ENCODE data around the gene FAM89B.

FAM89B gene

GRCh38 chr11:65610404-65610803 lies 38.1 kb downstream of the FAM89B start:
- DNase-seq (ENCODE audit: low read depth in 2 of 2) = no peak

DNA sequence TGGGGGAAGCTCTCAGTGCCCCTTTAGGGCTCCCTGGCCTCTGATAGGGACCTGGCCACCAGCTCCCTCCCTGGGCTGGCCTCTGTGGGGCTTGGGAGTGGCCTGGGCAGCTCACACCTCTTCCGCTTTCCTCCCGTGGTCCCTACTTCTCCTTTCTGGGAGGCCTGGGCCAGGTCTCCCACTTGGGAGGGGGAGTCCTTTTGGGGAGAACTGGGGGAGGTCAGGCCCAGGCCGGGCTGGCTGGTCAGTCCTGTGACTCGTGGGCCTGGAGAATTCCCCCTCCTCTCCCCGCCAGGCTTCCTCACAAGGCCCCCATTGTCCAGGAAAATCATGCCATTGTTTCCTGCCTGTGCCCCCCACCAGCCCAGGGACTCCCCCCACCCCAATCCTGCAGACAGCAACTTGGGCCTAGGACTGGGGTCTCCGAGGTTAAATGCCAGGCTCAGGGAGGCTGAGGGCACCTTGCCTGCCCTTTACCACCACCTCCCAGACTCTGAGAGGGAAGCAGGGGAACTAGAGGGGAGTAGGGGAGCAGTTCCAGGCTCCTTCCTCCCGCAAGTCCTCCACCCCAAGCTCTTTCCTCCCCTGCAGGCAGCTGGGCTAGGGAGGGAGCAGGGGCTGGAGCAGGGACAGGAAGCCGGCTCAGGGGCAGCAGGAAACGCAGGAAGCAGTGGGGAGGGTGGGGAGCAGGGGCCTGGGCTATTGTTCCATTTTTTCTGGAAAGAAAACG lies 38.9 kb downstream of the FAM89B start:
- no peak for DNase-seq (ENCODE audit: low read depth in 2 of 2)

- no peak for DNase-seq (ENCODE audit: low read depth in 2 of 2)
Measured at GRCh38 chr11:65611758-65612603, 39.6 kb downstream of the FAM89B start.

DNA sequence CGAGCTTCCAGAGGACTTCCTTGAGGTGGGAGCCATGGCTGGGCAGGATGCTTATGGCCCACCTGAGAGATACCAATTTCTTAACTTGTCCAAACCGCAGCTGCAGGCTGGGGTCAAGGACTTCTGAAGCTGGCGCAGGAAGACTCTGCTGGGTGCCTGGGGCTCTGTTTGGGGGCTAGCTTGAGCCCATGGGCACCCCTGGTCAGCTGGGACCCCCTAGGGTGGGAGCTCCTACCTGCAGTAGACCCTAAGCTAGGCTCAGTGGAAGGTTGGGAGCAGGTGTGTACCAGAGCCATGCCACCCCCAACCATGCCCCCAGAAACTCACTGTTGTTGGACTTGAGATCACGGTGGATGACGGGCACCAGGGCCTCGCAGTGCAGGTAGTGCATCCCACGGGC lies 40.4 kb downstream of the FAM89B start:
- no peak for DNase-seq (ENCODE audit: low read depth in 2 of 2)

DNA sequence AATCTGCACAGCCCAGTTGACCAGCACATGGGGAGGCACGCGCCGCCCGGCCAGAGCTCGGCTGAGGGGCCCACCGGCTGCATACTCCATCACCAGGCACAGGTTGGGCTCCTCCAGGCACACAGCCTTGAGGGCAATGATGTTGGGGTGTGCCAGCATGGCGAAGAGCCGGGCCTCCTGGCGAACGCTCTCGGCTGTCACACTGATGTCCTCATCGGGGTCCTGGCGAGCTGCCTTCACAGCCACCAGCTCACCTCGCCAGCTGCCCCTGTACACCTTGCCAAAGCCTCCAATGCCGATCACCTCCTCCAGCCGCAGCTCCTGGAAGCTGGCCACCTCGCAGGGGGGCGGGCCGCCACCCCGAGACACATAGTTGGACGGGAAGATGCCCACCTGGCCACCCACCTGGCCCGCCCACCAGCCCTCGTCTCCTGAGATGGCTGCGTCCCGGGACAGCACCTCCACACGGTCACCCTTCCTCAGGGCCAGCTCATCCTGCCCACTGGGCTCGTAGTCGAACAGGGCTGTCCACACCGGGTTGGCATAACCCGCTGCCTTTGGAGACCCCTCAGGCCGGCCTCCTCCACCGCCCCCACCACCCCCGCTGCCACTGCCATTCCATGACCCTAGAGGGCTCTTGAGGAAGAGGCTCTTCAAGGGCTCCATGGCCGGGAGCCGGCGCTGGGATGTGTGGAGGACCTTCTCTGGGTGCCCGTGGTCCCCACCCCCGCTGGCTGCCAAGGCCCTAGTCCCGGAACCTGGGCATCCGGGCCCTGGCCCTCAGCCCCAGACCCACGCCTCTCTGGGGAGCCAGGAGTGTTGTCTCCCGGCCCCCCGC lies 41.0 kb downstream of the FAM89B start:
- no peak for DNase-seq (ENCODE audit: low read depth in 2 of 2)

DNA sequence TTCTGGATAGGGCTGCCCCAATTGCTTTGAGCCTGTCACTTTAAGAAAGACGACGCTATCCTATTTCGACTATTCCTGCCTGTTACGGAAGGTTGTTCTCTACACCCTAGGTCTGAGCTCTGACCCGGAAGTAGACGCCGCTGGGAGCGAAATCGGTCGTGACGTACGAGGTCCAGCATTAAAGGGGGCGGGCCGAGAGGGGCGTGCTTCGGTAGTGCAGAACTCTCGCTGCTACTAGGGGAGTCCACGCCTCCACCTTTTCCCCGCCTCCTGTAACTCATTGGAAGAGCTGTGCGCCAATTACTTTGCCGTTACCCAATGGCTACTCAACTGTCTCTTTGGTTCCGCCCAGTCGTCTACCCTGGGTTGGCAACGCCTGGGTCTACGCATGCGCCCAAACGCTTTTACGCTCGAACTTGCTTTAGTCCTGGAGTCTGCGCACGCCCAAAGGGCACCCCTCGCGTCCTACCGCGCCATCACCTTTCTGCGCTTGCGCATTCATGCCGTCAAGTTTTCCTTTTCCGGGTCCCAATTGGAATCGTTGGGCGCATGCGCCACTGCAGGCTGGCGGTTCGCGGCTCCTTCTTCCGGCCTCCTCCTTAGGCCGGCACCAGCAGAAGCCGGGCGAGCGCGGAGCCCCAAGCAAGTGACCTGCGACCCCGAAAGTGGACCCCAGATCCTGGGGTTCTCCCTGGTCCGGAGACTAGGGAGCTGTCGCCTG lies 43.1 kb downstream of the FAM89B start, which contains the start of gene PCNX3:
Gene PCNX3, plus strand, starts transcription at position 548 of the 721 bp plus-strand sequence. CDS start 536 bp downstream, outside the sequence.
- peak; percentile 100 for DNase-seq (ENCODE audit: low read depth in 2 of 2)

DNA sequence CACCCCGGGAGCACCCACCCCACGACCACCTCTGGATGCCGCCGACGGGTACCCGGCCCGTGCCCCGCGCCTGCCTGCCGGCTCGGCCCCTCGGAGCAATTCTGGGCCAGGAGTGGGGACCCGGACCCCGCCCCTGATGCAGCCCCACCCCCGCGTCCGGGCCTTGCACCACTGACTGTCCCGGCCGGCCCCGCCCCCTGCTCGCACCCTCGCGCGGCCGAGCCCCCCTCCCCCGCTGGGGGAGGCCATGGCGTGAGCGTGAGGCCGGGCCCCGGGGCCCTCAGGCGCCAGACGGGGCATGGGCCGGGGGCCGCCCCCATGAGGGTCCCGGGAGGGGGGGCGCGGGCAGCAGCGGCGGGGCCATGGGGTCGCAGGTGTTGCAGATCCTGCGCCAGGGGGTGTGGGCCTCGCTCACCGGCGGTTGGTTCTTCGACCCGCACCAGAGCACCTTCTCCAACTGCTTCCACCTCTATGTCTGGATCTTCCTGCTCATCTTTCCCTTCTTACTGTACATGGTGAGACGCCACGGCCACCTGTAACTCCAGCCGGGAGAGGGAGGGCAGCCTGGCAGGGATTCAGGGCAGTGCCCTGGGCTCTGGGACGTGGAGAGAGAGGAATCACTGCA lies 43.7 kb downstream of the FAM89B start:
- DNase-seq (ENCODE audit: low read depth in 2 of 2) = no peak

GRCh38 chr11:65616575-65617001 lies 44.2 kb downstream of the FAM89B start:
- DNase-seq (ENCODE audit: low read depth in 2 of 2) = no peak

DNA sequence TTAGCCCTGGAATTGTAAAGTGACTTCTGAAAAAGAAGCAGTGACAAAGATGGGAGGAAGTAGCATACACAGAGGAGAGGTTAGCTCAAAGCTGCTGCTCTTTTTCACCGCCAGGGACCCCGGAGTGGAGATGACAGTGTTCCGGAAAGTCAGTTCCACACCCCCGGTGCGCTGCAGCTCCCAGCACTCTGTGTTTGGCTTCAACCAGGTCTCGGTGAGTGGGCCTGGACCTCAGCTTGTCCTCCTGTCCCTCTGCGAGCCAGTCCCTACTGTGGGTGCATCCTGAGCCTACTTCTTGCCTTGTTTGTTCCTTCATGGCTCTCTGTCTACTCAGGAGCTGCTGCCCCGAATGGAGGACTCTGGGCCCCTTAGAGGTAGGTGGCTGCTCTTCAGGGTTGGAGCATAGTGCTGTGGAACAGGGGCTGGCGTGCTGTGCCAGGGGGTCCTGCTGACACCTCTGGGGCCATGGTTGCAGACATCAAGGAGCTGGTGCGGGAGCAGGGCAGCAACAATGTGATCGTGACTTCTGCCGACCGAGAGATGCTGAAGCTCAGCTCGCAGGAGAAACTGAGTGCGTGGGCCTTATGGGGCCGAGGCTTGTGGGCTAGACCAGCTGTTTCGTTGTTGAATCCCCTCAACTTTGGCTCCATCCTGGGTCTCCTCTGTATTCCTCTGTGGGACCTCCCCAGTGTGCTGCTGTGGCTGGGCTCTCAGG lies 45.0 kb downstream of the FAM89B start:
- no peak for DNase-seq (ENCODE audit: low read depth in 2 of 2)

- DNase-seq (ENCODE audit: low read depth in 2 of 2) = no peak
Measured at GRCh38 chr11:65617990-65618751, 45.8 kb downstream of the FAM89B start.

DNA sequence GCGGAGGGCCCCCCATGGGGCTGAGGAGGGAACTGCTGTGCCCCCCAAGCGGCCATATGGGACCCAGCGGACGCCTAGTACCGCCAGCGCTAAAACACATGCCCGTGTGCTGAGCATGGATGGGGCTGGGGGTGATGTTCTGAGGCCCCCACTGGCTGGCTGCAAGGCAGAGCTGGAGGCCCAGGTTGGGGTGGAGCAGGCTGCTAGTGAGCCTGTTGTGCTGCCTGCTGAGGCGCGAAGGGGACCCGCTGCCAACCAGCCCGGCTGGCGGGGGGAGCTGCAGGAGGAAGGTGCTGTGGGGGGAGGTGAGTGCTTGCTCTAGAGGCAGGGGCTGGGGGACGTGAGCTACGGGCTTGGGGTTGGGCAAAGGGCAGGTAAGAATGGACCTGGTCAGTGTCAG lies 46.4 kb downstream of the FAM89B start:
- DNase-seq (ENCODE audit: low read depth in 2 of 2) = no peak

- DNase-seq (ENCODE audit: low read depth in 2 of 2) = no peak
Measured at GRCh38 chr11:65619281-65619928, 47.1 kb downstream of the FAM89B start.

GRCh38 chr11:65620666-65621065 lies 48.3 kb downstream of the FAM89B start:
- no peak for DNase-seq (ENCODE audit: low read depth in 2 of 2)

DNA sequence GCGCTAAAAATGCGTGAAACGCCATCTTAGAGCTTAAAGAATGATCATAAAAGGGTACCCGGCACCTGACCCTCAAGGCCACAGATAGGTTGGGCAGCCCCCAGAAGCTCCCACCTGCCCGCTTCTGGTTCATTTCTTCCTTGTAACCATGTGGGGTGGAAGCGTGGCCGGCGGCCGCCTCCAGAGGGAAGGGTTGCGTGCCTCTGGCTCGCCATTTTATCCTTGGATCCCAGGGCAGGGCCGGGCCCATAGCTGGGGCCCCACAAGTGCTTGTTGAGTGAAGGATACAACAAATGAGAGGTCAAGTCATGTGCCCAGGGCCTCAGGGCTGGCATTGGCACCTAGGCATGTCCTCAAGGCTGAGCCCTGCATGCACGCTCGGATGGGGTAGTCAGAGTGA lies 49.1 kb downstream of the FAM89B start:
- no peak for DNase-seq (ENCODE audit: low read depth in 2 of 2)

DNA sequence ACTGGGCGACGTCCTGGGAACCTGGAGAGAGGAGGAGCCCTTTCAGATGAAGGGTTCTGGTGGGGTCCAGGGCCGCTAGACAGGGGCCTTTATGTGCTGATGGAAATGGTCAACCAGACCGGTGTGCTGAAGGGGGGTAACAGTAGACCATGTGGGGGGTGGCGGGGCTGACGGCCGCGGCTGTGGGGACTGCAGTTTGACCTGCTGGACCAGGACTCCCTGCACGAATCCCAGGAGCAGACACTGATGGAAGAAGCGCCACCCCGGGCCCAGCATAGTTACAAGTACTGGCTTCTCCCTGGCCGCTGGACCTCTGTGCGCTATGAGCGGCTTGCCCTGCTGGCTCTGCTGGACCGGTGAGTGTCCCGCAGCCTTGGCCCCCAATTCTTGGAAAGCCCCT lies 49.7 kb downstream of the FAM89B start:
- no peak for DNase-seq (ENCODE audit: low read depth in 2 of 2)

DNA sequence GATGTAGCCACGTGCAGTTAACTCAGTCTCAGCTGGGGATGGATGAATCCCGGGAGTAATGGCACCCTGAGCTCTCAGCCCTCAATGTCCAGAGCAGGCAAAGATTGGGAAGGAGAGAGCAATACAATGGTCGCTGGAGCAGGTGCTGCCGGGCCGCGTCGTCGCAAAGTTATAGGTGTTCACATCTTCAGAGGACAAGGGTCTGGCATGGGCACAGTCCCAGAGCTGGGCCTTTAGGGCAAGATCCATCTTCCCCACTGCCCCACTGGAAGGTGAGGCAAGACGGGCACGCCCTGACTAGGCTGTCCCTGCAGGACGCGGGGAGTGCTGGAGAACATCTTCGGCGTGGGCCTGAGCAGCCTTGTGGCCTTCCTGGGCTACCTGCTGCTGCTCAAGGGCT lies 50.8 kb downstream of the FAM89B start:
- DNase-seq (ENCODE audit: low read depth in 2 of 2) = no peak
